Mammary epithelial cell (primary cell): ENCODE results near the gene ERN1.

Experiments
- EZH2 ChIP-seq: IDR thresholded peaks from 2 replicates; pipeline ENCODE4 v1.6.1; 2012; ENCODE audit warnings: low read length, inconsistent platforms, borderline replicate concordance
- TF ChIP-seq, protein P1 (sequence below), 2 donors: IDR thresholded peaks in 1 of 2; conservative IDR thresholded peaks in 1 of 2; 2 replicates each; pipeline ENCODE4 v1.5.1; 2011 to 2012; ENCODE audit warnings: inconsistent platforms in 2 of 2, low read length in 2 of 2, mild to moderate bottlenecking in 2 of 2, control low read depth in 1 of 2, low read depth in 1 of 2; ENCODE audit not compliant: insufficient read depth in 1 of 2; ENCODE audit errors: extremely low read depth in 1 of 2

DNA sequence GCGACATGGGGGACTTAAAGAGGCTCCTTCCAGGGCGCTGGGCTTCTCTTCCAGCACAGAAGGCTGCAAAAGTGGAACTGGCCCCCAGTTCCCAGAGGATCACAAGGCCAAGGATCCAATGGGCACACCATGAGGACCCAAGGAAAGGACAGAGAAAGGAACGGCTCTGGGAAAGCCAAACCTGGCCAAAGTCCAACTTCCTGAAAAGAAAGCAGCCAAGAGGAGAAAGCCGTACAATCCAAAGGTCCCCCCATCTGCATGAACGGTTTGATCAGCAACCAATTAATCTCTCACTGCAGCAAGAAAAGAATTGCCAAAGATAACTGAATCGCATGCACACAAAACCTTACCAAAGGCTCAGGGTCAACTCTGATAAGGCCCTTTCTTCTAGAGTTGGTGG is 89.7 kb downstream of the ERN1 start:
- TF ChIP-seq, protein P1, sequence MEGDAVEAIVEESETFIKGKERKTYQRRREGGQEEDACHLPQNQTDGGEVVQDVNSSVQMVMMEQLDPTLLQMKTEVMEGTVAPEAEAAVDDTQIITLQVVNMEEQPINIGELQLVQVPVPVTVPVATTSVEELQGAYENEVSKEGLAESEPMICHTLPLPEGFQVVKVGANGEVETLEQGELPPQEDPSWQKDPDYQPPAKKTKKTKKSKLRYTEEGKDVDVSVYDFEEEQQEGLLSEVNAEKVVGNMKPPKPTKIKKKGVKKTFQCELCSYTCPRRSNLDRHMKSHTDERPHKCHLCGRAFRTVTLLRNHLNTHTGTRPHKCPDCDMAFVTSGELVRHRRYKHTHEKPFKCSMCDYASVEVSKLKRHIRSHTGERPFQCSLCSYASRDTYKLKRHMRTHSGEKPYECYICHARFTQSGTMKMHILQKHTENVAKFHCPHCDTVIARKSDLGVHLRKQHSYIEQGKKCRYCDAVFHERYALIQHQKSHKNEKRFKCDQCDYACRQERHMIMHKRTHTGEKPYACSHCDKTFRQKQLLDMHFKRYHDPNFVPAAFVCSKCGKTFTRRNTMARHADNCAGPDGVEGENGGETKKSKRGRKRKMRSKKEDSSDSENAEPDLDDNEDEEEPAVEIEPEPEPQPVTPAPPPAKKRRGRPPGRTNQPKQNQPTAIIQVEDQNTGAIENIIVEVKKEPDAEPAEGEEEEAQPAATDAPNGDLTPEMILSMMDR (conservative IDR thresholded peaks at IDR 0.05 in 1 of 2, IDR thresholded peaks at IDR 0.05 in 1 of 2; ENCODE audit: extremely low read depth in 1 of 2, insufficient read depth in 1 of 2, low read depth in 1 of 2, low read length in 2 of 2): no peak
- TF ChIP-seq EZH2: no peak
